ENCODE data around the gene NF1. TPM values are rescaled to one million over a fixed set of nuclear protein-coding genes. Genes with fewer than 3 reads are reported as not detected.

NF1 gene
- total RNA-seq, 4 donors from 2014 or later = 41.7 to 69.9 (median 54.4) TPM

GRCh38 chr17:31067691-31068184, 27.0 kb upstream of the NF1 start:
- ATAC-seq = peak; percentile 93
- H3K27ac ChIP-seq = peak overlapping the region in 3 of 4 donors; percentile 5 to 48 (median 41)
- TF ChIP-seq EP300 (IDR thresholded peaks at IDR 0.05) (no peak), POLR2A (IDR thresholded peaks at IDR 0.05) (no peak), CTCF (IDR thresholded peaks at IDR 0.05) (no peak), POLR2AphosphoS5 (IDR thresholded peaks at IDR 0.05) (no peak)
- H3K9me3 ChIP-seq = no peaks in the 10 kb centered on the region
- peaks cover 0 to 12% (median 7%) of the 10 kb centered on the region in 3 donors for H3K4me1 ChIP-seq
- H3K36me3 ChIP-seq = no peaks in the 10 kb centered on the region
- no peaks in the 10 kb centered on the region for H3K27me3 ChIP-seq
- H3K4me3 ChIP-seq = no peak overlapping the region
- WGBS, 2 donors (ENCODE audit: low coverage in 1 of 2) = 11 to 56% methylated on average over 1 to 2 of the region's 2 CpGs

- TF ChIP-seq CTCF (IDR thresholded peaks at IDR 0.05) (peak in 1 of 4 experiments; percentile 20), POLR2AphosphoS5 (IDR thresholded peaks at IDR 0.05) (no peak), POLR2A (IDR thresholded peaks at IDR 0.05) (no peak), EP300 (IDR thresholded peaks at IDR 0.05) (no peak)
- peak overlapping the region in 3 of 4 donors; percentile 5 to 48 (median 41) for H3K27ac ChIP-seq
- H3K4me1 ChIP-seq = peaks cover 0 to 12% (median 7%) of the 10 kb centered on the region in 3 donors
- no peaks in the 10 kb centered on the region for H3K36me3 ChIP-seq
- 67 to 68% methylated on average over 3 to 4 of the region's 4 CpGs for WGBS, 2 donors (ENCODE audit: low coverage in 1 of 2)
- H3K9me3 ChIP-seq = no peaks in the 10 kb centered on the region
- no peak overlapping the region for H3K4me3 ChIP-seq
- no peaks in the 10 kb centered on the region for H3K27me3 ChIP-seq
- ATAC-seq = no peak
Measured at GRCh38 chr17:31068291-31068690, 26.5 kb upstream of the NF1 start.

DNA sequence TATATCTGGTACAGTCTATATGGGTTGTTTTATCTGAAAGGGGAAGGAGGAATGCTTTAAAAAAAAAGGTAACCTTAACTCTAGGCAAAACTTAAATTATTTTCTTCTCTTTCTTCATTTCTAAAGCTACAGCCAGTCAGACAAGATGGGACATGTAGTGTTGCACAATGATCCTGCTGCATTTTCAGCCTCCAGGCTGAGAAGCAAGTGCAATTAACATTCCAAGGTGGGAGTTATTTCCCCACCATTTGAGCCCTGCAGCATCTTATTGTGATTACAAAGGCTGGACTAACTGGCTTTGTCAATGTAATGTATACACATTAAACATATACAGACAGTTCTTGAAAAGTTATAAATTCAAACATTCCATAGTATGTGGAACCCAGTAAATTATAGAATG, 22.6 kb upstream of the NF1 start:
- TF ChIP-seq EP300 (IDR thresholded peaks at IDR 0.05) (no peak), POLR2AphosphoS5 (IDR thresholded peaks at IDR 0.05) (no peak)
- no peaks in the 10 kb centered on the region for H3K9me3 ChIP-seq
- H3K4me1 ChIP-seq = peaks cover 0 to 12% (median 7%) of the 10 kb centered on the region in 3 donors
- ATAC-seq = no peak
- H3K4me3 ChIP-seq = no peak overlapping the region
- no peaks in the 10 kb centered on the region for H3K36me3 ChIP-seq
- H3K27me3 ChIP-seq = no peaks in the 10 kb centered on the region
- no peak overlapping the region for H3K27ac ChIP-seq

DNA sequence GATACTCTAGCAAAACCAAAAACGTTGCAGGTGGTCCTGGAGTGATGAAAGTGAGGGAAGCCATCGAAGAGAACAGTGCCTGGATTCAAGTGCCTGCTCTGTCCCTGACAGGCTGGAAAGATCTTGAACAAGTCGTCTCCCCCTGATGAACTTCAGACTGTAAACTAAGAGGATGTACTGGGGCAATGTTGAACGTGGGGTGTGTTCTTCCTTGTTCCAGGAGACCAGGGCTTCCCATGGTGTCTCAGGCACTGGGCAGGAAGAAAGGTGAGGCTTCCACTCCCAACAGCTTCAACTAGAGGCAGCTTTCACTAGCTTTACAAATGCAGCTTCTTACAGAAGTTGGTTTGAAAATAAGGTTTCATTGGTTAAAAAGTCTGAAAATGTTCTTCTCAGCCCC, 21.4 kb upstream of the NF1 start:
- H3K27ac ChIP-seq = no peak overlapping the region
- no peaks in the 10 kb centered on the region for H3K9me3 ChIP-seq
- no peaks in the 10 kb centered on the region for H3K27me3 ChIP-seq
- WGBS, 2 donors (ENCODE audit: low coverage in 1 of 2) = 38 to 60% methylated on average over 2 to 4 of the region's 4 CpGs
- peaks cover 0 to under 1% (median 0%) of the 10 kb centered on the region in 3 donors for H3K4me1 ChIP-seq
- H3K4me3 ChIP-seq = no peak overlapping the region
- H3K36me3 ChIP-seq = no peaks in the 10 kb centered on the region
- no peak for ATAC-seq
- TF ChIP-seq EP300 (IDR thresholded peaks at IDR 0.05) = no peak
- TF ChIP-seq POLR2A (IDR thresholded peaks at IDR 0.05) = no peak
- TF ChIP-seq CTCF (IDR thresholded peaks at IDR 0.05) = no peak
- no peak for TF ChIP-seq POLR2AphosphoS5 (IDR thresholded peaks at IDR 0.05)

DNA sequence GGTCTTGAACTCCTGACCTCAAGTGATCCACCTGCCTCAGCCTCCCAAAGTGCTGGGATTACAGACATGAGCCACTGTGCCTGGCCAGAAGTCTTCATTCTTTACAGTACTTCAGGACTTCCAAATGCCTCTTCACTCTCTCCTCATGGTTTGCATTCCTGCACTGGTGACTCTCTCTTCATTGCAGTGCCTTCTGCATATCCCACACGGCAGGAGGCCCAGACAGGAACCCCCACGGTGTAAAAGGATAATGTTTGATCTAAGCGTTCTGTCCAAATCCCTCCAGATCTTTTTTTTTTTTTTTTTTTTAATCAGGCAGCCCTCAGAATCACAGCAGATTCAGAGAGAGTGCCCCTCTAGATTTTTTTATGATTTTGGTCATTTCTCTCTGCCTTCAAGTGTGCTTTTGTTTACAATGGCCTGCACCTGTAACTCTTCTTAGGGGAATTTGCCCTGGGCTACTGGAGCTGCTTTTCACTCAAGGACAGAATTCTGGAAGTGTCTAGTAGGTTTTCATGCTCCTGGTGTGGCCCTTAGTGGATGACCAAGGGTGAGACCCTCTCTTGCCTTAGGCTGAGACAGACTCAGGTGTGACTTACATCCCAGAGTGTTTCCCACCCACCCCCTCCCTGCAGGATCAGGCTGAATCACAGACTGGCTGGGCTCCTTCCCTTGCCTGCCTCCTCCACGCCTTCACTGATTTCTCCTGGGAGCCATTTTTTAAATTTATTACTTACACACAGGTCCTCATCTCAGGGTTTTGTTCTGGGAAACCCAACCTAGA, 19.8 kb upstream of the NF1 start:
- ATAC-seq = no peak
- Histone ChIP-seq H3K9me3 (no peaks in the 10 kb centered on the region), H3K4me1 (no peaks in the 10 kb centered on the region), H3K36me3 (no peaks in the 10 kb centered on the region), H3K27me3 (no peaks in the 10 kb centered on the region), H3K4me3 (no peak overlapping the region), H3K27ac (no peak overlapping the region)
- WGBS, 2 donors (ENCODE audit: low coverage in 1 of 2) = 17 to 22% methylated on average over 3 to 4 of the region's 4 CpGs
- TF ChIP-seq CTCF (IDR thresholded peaks at IDR 0.05) (no peak), POLR2A (IDR thresholded peaks at IDR 0.05) (no peak), EP300 (IDR thresholded peaks at IDR 0.05) (no peak), POLR2AphosphoS5 (IDR thresholded peaks at IDR 0.05) (no peak)

All from gastroesophageal sphincter (tissue), 4 donors.